HEK293 (cell line): ENCODE measurements around the gene TANK.

ENCODE experiments used
- ATF2 ChIP-seq: fragments of 450-650 bp; formaldehyde crosslinking; IDR thresholded peaks from 2 replicates; pipeline ENCODE4 v1.5.1; 2016; ENCODE audit warnings: missing biosample characterization, missing genetic modification characterization, low read depth
- CTCF ChIP-seq: fragments of 450-650 bp; formaldehyde crosslinking; IDR thresholded peaks from 2 replicates; pipeline ENCODE4 v1.5.1; 2016; ENCODE audit warnings: missing biosample characterization, missing genetic modification characterization
- EGR2 ChIP-seq: fragments of 450-650 bp; formaldehyde crosslinking; IDR thresholded peaks from 2 replicates; pipeline ENCODE4 v1.5.1; 2016; ENCODE audit warnings: low read depth, missing biosample characterization, missing genetic modification characterization
- GFI1B ChIP-seq: fragments of 450-650 bp; formaldehyde crosslinking; IDR thresholded peaks from 2 replicates; pipeline ENCODE4 v1.5.1; 2016; ENCODE audit warnings: missing biosample characterization, missing genetic modification characterization
- HIC1 ChIP-seq: fragments of 450-650 bp; formaldehyde crosslinking; IDR thresholded peaks from 2 replicates; pipeline ENCODE4 v1.5.1; 2016; ENCODE audit warnings: missing biosample characterization, missing genetic modification characterization
- ZNF24 ChIP-seq: fragments of 450-650 bp; formaldehyde crosslinking; IDR thresholded peaks from 2 replicates; pipeline ENCODE4 v1.5.1; 2016; ENCODE audit warnings: missing biosample characterization, missing genetic modification characterization
- ZNF398 ChIP-seq: fragments of 450-650 bp; formaldehyde crosslinking; IDR thresholded peaks from 2 replicates; pipeline ENCODE4 v1.5.1; 2017; ENCODE audit warnings: missing biosample characterization, missing genetic modification characterization
- ZNF510 ChIP-seq: fragments of 450-650 bp; formaldehyde crosslinking; IDR thresholded peaks from 2 replicates; pipeline ENCODE4 v1.5.1; 2018; ENCODE audit warnings: mild to moderate bottlenecking, missing genetic modification characterization, missing biosample characterization; ENCODE audit not compliant: insufficient replicate concordance
- ZNF548 ChIP-seq: fragments of 450-650 bp; formaldehyde crosslinking; IDR thresholded peaks from 2 replicates; pipeline ENCODE4 v1.5.1; 2016; ENCODE audit warnings: missing biosample characterization, missing genetic modification characterization

GRCh38 chr2:161136696-161137324 is 23.4 kb upstream of the TANK start:
- no peak for TF ChIP-seq EGR2 (tag by site-specific recombination)
- no peak for TF ChIP-seq ZNF24
- TF ChIP-seq CTCF, result no peak
- TF ChIP-seq ZNF398, result no peak
- TF ChIP-seq HIC1 (tag by site-specific recombination), result no peak
- TF ChIP-seq ZNF510 (tag by site-specific recombination), result no peak
- no peak for TF ChIP-seq ATF2 (tag by site-specific recombination)
- no peak for TF ChIP-seq ZNF548
- TF ChIP-seq GFI1B (tag by site-specific recombination), result no peak
